ENCODE results near the gene TCF25.

The TCF25 gene

GRCh38 chr16:89893642-89894548 lies 20.5 kb downstream of the TCF25 start:
- TF ChIP-seq CTCF (conservative IDR thresholded peaks at IDR 0.05; ENCODE audit: low read depth, low read length): no peak
- DNase-seq (ENCODE audit: low read depth): no peak
- no peak overlapping the region for H3K4me3 ChIP-seq (ENCODE audit: low read depth, low read length)

DNA sequence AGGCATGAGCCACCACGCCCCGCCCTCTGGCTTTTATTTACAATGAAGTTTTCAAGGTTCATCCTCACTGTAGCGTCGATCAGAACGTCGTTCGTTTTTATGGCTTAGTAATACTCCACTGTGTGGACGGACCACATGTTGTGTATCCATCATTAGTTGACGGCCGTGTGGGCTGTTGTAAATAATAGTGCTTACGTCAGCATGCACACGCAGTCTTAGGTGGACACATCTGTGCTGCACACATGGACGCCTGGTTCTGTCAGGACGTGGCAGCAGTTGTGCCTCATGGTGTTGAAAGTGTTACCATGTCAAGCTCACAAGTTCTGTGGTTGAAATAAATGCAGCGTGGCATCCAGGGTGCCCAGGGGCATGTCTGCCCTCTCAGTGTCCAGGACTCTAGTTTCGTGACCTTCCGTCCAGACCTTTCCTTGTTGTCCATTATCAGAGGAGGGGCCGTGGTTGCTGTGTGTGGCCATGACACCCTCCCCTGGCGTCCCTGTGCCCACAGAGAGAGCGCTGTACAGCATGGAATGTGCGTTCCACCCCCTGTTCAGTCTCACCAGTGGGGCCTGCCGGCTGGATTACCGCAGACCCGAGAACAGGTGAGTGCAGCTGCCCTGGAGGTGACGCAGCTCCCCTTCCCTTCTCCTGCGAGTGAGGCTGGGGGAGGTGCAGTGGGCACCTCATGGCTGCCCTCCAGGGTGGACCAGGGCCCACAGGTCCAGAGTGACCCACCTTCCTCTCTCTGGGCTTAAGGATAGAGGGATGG lies 22.3 kb downstream of the TCF25 start:
- TF ChIP-seq CTCF (conservative IDR thresholded peaks at IDR 0.05; ENCODE audit: low read depth, low read length): no peak
- DNase-seq (ENCODE audit: low read depth): no peak
- H3K4me3 ChIP-seq (ENCODE audit: low read depth, low read length): no peak overlapping the region

DNA sequence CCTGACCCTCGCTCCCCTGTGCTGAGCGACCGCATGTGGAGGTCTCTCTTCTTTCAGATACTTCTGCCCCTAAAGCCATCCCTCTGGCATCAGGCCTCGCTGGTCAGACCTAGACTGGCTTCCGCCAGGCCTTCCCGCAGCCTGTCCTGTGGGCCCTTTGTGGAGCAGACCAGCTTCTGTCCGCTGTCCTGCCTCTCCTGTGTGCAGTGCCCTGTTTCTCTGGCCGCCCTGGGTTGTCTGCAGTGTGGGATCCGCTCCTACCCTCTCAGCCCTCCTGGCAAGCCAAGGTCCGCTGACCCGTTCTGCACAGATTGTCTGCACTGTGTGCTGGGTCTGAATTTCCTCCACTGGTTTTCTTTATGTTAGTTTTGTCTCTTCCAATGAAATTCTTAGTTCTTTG lies 23.8 kb downstream of the TCF25 start:
- no peak overlapping the region for H3K4me3 ChIP-seq (ENCODE audit: low read depth, low read length)
- no peak for DNase-seq (ENCODE audit: low read depth)
- TF ChIP-seq CTCF (conservative IDR thresholded peaks at IDR 0.05; ENCODE audit: low read depth, low read length): no peak

GRCh38 chr16:89898201-89898967 lies 25.0 kb downstream of the TCF25 start:
- no peak for TF ChIP-seq CTCF (conservative IDR thresholded peaks at IDR 0.05; ENCODE audit: low read depth, low read length)
- no peak overlapping the region for H3K4me3 ChIP-seq (ENCODE audit: low read depth, low read length)
- DNase-seq (ENCODE audit: low read depth): no peak

GRCh38 chr16:89899879-89900481 lies 26.6 kb downstream of the TCF25 start:
- no peak for DNase-seq (ENCODE audit: low read depth)
- no peak overlapping the region for H3K4me3 ChIP-seq (ENCODE audit: low read depth, low read length)
- TF ChIP-seq CTCF (conservative IDR thresholded peaks at IDR 0.05; ENCODE audit: low read depth, low read length): no peak

DNA sequence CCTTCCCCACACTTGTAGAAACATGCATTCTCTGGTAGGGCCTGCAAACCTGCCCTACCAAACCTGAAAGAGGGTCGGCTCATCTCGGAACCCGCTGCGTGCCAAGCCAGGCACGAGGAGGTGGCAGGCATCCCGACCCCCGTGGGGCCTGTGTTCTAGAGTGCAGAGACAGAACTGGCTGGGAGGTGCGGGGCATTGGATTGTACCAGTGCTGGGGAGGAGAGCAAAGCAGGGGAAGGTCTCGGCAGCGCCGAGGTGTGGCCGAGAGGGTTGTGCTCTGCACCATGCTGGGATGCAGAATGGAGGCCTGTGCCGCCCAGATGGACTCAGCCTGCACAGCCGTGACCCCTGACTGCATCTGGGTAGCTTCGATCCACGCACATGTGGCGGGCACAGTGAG lies 27.5 kb downstream of the TCF25 start:
- TF ChIP-seq CTCF (conservative IDR thresholded peaks at IDR 0.05; ENCODE audit: low read depth, low read length): no peak
- no peak overlapping the region for H3K4me3 ChIP-seq (ENCODE audit: low read depth, low read length)
- no peak for DNase-seq (ENCODE audit: low read depth)
